Nephron progenitor cell (in vitro differentiated cells): ENCODE data around the gene ODAD2.

Experiments used
- DNase-seq: peaks from one replicate; pipeline ENCODE4 v3.0.0; 2021
- H3K27ac Mint-ChIP-seq: 2 replicates; pipeline ENCODE4 v1.8.0; 2021; ENCODE audit warnings: mild to moderate bottlenecking, moderate library complexity, mixed read lengths
- H3K27me3 Mint-ChIP-seq: 2 replicates; pipeline ENCODE4 v1.8.0; 2021; ENCODE audit warnings: mild to moderate bottlenecking, low read depth, mixed read lengths; ENCODE audit not compliant: poor library complexity
- H3K36me3 Mint-ChIP-seq: 2 replicates; pipeline ENCODE4 v1.8.0; 2021; ENCODE audit warnings: low read depth, mixed read lengths
- H3K4me1 Mint-ChIP-seq: 2 replicates; pipeline ENCODE4 v1.8.0; 2021; ENCODE audit warnings: mixed read lengths
- H3K4me3 Mint-ChIP-seq: 2 replicates; pipeline ENCODE4 v1.8.0; 2021; ENCODE audit warnings: mild to moderate bottlenecking, moderate library complexity, mixed read lengths
- H3K9me3 Mint-ChIP-seq: 2 replicates; pipeline ENCODE4 v1.8.0; 2021; ENCODE audit warnings: mild to moderate bottlenecking, moderate library complexity, mixed read lengths
- TF ChIP-seq, protein P1 (sequence below): fragments of 200-600 bp; sonication (generic); IDR thresholded peaks from 2 replicates; pipeline ENCODE4 v1.5.0; 2021; ENCODE audit warnings: antibody characterized with exemption

The ODAD2 gene

DNA sequence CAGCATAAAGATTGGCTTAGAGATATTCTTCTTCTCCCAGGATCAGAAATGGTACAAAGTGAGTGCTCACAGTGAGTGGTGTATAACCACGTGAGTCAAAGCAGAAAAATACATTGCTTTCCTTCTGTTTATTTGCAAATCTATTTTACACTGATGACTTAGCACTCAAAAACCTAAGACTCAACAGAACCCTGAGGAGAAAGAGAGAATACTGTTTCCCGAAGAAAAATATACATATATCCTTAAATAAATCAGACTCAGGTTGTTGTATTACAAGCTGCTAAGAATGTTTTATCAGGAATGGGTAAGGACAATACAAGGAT lies 48.7 kb downstream of the ODAD2 start:
- TF ChIP-seq, protein P1, sequence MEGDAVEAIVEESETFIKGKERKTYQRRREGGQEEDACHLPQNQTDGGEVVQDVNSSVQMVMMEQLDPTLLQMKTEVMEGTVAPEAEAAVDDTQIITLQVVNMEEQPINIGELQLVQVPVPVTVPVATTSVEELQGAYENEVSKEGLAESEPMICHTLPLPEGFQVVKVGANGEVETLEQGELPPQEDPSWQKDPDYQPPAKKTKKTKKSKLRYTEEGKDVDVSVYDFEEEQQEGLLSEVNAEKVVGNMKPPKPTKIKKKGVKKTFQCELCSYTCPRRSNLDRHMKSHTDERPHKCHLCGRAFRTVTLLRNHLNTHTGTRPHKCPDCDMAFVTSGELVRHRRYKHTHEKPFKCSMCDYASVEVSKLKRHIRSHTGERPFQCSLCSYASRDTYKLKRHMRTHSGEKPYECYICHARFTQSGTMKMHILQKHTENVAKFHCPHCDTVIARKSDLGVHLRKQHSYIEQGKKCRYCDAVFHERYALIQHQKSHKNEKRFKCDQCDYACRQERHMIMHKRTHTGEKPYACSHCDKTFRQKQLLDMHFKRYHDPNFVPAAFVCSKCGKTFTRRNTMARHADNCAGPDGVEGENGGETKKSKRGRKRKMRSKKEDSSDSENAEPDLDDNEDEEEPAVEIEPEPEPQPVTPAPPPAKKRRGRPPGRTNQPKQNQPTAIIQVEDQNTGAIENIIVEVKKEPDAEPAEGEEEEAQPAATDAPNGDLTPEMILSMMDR = no peak
- no peak overlapping the region for H3K27ac Mint-ChIP-seq
- no peak for DNase-seq
- H3K27me3 Mint-ChIP-seq = peaks cover 3% of the 10 kb centered on the region
- H3K4me1 Mint-ChIP-seq = peaks cover 23% of the 10 kb centered on the region
- no peaks in the 10 kb centered on the region for H3K9me3 Mint-ChIP-seq
- no peaks in the 10 kb centered on the region for H3K36me3 Mint-ChIP-seq
- no peak overlapping the region for H3K4me3 Mint-ChIP-seq

DNA sequence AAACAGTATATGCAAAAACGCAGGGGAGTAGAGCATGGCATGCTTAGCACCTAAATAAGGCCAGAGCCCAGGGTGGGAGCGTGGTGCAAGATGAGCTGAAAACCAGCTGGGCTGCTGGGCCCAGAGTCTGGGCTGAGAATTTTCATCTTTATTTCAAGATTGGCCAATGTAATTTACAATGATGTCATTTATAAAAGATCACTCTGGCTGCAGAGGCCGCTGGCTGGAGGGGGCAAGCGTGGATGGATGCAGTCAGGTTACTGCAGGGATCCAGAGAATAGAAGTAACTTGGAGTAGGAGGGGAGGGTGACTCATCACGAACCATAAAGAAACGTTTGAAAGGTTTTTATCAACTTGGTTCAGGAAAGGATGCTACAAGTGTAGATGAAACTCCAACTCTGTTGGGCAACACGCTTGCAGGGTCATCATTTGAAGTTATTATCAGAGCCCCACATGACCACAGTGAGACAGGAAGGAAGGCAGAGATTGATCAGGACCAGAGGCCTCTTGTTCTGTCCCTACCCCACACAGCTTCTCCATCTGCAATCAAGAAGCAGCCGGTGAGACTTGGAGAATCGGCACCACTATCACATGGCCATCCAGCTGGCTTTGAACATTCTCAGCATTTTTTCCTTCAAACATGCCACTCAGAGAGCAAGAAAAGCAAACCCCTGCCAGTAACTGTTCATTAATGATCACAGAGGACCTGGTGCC lies 49.2 kb downstream of the ODAD2 start:
- no peak for DNase-seq
- H3K4me3 Mint-ChIP-seq = no peak overlapping the region
- H3K9me3 Mint-ChIP-seq = no peaks in the 10 kb centered on the region
- H3K4me1 Mint-ChIP-seq = peaks cover 23% of the 10 kb centered on the region
- peaks cover 3% of the 10 kb centered on the region for H3K27me3 Mint-ChIP-seq
- no peaks in the 10 kb centered on the region for H3K36me3 Mint-ChIP-seq
- peak overlapping the region; percentile 56 for H3K27ac Mint-ChIP-seq
- TF ChIP-seq, protein P1 = no peak

DNA sequence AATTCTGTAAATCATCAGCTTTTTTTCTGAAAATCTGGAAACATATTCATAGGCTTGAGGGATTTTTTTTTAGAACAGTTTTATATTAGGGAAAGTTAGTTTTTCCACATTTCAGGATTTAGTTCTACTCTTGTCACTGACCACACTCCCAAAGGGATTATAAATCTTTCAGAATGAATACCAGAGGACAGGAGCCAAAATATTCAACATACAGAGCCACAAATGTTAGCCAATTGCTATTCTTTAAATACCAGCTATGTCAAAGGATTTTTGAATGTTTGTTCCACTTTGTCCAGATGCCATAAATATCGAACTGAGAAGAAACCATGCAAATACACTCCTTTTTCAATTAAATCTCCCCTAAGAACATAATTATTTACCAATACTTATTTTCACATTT lies 50.7 kb downstream of the ODAD2 start:
- Mint-ChIP-seq H3K36me3 (no peaks in the 10 kb centered on the region), H3K4me3 (no peak overlapping the region), H3K27ac (no peak overlapping the region), H3K9me3 (no peaks in the 10 kb centered on the region), H3K4me1 (peaks cover 23% of the 10 kb centered on the region), H3K27me3 (peaks cover 3% of the 10 kb centered on the region)
- TF ChIP-seq, protein P1 = no peak
- DNase-seq = no peak

DNA sequence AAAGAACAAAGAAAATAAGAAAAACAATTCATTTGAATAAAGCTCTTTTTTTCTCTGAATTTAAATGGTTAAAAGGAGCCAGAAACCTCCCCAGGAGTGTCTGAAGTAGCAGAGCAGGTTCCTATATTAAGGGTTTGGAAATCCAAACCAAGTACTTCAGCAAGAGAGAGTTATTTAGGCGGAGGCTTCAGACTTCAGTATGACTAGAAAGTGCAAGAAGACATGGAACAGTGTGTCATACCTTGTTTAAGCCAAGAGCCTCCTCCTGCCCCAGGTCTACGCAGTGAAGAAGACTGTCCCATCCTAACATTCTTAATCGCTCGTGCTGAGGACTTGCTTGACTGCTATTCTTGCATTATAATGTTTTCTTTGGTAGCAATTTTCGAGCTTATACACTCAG lies 51.3 kb downstream of the ODAD2 start:
- Mint-ChIP-seq H3K27ac (no peak overlapping the region), H3K4me3 (no peak overlapping the region), H3K4me1 (peaks cover 23% of the 10 kb centered on the region)

DNA sequence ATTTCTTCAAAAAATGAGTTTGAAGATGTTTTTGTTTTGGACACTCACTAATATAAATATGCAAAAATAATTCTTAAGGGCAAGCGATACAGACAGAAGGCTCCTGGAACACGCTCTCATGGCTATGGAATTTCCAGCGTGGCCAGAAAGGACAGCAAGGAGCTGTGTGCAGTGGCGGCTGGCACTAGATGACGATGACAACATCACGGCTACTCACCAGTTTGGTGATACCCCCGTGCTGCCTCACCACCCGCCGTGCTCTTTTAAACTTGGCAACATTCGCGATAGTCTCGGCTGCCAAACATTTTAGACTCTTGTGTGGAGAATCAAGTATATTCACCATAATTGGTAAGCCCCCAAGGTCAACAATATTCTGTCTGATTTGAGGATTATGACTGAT lies 54.9 kb downstream of the ODAD2 start:
- Mint-ChIP-seq H3K4me1 (peaks cover 14% of the 10 kb centered on the region), H3K4me3 (no peak overlapping the region), H3K27ac (no peak overlapping the region), H3K27me3 (peaks cover 6% of the 10 kb centered on the region), H3K9me3 (no peaks in the 10 kb centered on the region), H3K36me3 (no peaks in the 10 kb centered on the region)
- TF ChIP-seq, protein P1 = no peak
- DNase-seq = no peak

More for the DNA sequence above, 51.3 kb downstream of the ODAD2 start:
- H3K9me3 Mint-ChIP-seq = no peaks in the 10 kb centered on the region
- TF ChIP-seq, protein P1 = no peak
- peaks cover 3% of the 10 kb centered on the region for H3K27me3 Mint-ChIP-seq
- DNase-seq = no peak
- no peaks in the 10 kb centered on the region for H3K36me3 Mint-ChIP-seq

DNA sequence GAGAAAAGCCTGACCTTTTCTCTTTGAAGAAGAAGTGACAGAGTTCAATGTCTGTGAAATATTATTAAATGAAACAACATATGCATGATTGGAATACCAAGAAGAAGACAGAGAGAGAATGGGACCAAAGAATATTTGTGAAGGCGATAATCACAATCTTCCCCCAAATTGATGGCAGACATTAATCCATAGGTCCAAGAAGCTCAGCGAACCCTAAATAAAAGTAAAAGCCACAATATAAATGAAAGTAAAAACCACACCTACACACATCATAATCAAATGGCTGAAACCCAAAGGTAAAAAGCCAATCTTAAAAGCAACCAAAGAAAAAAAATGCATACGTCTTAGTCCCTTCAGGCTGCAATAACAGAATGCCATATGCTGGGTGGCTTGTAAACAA lies 84.0 kb downstream of the ODAD2 start:
- TF ChIP-seq, protein P1 = no peak
- Mint-ChIP-seq H3K9me3 (peaks cover 6% of the 10 kb centered on the region), H3K4me1 (peaks cover 6% of the 10 kb centered on the region), H3K4me3 (no peak overlapping the region), H3K36me3 (no peaks in the 10 kb centered on the region), H3K27me3 (peaks cover 5% of the 10 kb centered on the region), H3K27ac (no peak overlapping the region)
- no peak for DNase-seq
